ENCODE measurements around the gene PAX6. TPM values are rescaled to one million over a fixed set of nuclear protein-coding genes. Genes with fewer than 3 reads are reported as not detected.

The PAX6 gene
- total RNA-seq, 1 experiment from 2014 or later = 0.43 TPM

DNA sequence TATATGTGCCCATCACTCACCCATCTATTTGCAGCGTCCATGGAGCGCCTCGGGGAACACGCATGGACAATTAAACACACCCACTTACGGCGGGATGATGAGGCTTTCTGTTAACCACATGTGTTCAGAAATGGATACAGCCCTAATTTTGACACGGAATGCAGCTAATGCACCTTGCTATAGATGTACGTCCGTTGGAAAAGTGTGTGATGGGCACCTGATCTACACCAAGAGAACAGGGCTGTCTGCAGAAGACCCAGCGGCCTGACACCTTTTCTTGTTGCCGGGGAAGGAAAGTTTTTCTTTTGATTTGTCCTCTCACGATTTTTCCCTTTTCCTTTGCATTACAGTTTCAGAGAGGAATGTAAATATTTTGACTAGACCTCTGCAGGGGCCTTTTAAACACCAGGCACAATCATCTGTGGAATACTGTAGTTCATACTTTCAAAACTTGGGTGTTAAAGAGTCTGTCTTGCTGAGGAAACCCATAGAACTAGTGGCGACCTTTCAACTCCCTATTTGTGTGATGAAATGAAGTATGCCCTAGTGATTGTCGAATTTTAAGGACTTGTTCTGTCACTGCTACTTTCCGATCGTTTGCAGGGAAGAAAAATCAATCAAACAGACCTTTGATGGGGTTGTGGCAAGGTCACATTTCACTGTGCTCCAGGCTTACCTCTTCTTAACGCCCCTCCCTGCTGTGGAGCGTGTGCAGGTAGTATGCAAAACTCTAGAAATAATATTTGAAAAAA, 16.5 kb upstream of the PAX6 start:
- Mint-ChIP-seq H3K4me1 (ENCODE audit: low read depth, unreplicated experiment) (no peaks in the 10 kb centered on the region), H3K4me3 (ENCODE audit: unreplicated experiment) (no peak overlapping the region), H3K27ac (ENCODE audit: unreplicated experiment) (no peak overlapping the region), H3K27me3 (ENCODE audit: insufficient read depth, unreplicated experiment) (peaks cover 13% of the 10 kb centered on the region), H3K9me3 (ENCODE audit: unreplicated experiment) (no peaks in the 10 kb centered on the region), H3K36me3 (ENCODE audit: insufficient read depth, unreplicated experiment) (no peaks in the 10 kb centered on the region)
- H3K4me1 ChIP-seq = no peaks in the 10 kb centered on the region
- DNase-seq = no peak
- intact Hi-C loops (cut with micrococcal nuclease; ENCODE audit: unreplicated experiment) = no loop called here
- BruUV-seq (replicated peaks) = no TSS peak
- TF ChIP-seq, protein P1, sequence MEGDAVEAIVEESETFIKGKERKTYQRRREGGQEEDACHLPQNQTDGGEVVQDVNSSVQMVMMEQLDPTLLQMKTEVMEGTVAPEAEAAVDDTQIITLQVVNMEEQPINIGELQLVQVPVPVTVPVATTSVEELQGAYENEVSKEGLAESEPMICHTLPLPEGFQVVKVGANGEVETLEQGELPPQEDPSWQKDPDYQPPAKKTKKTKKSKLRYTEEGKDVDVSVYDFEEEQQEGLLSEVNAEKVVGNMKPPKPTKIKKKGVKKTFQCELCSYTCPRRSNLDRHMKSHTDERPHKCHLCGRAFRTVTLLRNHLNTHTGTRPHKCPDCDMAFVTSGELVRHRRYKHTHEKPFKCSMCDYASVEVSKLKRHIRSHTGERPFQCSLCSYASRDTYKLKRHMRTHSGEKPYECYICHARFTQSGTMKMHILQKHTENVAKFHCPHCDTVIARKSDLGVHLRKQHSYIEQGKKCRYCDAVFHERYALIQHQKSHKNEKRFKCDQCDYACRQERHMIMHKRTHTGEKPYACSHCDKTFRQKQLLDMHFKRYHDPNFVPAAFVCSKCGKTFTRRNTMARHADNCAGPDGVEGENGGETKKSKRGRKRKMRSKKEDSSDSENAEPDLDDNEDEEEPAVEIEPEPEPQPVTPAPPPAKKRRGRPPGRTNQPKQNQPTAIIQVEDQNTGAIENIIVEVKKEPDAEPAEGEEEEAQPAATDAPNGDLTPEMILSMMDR (IDR thresholded peaks at IDR 0.05; ENCODE audit: insufficient read depth in 1 of 2, low read depth in 1 of 2, low read length in 1 of 2, severe bottlenecking in 1 of 2, unreplicated experiment in 1 of 2) = no peak
- H3K36me3 ChIP-seq (ENCODE audit: control insufficient read depth, insufficient read depth, low read length) = no peaks in the 10 kb centered on the region
- H3K9me3 ChIP-seq = no peaks in the 10 kb centered on the region
- ChIA-PET CTCF (interaction anchor here (0.7 kb wide), 1 partner anchor 170 kb away, joined by 5 read pairs; no protein-coding TSS in a partner anchor), POLR2A (no interaction called here)
- H3K27me3 ChIP-seq (replicated peaks; ENCODE audit: control insufficient read depth, insufficient read depth, low read length) = no peaks in the 10 kb centered on the region; the same call in 1 of the 2 replicates
- H3K4me3 ChIP-seq (ENCODE audit: low read depth, low read length) = no peak overlapping the region

DNA sequence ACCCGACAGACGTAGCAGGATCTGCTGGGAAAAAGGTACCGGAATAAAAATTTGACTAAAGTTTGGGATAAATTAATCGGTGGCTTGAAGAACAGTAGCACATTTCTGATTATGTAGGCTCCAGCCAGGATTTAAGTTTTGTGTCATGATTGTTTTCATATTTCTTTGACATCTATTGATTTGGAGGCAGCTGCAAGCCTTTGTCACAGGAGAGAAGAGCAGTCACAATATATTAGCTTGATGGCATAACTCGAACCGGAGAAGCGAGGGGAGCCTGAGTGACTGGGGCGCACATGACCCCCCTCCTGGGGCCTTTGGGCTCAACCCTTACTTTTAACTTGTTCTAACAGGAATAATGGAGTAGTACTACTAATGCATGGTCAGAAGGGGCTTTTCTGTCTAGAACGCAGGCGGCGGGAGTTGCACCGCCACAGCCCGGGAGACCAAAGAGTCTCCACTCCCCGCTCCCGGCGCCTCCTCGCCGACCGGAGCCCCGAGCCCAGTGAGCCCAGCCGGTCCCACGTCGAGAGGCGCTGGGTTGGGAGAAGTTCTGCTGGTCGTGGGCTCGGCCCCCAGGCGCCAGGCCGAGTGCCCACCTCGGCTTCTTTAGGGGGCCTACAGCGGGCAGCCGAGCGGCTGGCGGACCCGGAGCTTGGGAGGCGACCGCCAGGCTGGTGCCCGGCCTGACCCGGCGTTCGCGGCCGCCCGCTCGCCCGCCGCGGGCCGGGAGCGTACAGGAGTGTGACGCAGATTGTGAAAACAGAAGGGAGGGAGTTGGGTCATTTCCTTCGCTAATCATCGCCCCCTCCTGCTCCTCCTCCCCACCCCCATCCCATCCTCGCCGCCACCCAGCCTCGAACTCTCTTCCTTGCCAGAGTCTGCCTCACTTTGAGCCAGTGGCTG, 15.7 kb upstream of the PAX6 start:
- peaks cover 18% of the 10 kb centered on the region for H3K27me3 Mint-ChIP-seq (ENCODE audit: insufficient read depth, unreplicated experiment)
- no peak for DNase-seq
- no peaks in the 10 kb centered on the region for H3K9me3 ChIP-seq
- H3K4me3 Mint-ChIP-seq (ENCODE audit: unreplicated experiment) = no peak overlapping the region
- no peak overlapping the region for H3K4me3 ChIP-seq (ENCODE audit: low read depth, low read length)
- POLR2A ChIA-PET = no interaction called here
- BruUV-seq (replicated peaks) = no TSS peak
- H3K27me3 ChIP-seq (replicated peaks; ENCODE audit: control insufficient read depth, insufficient read depth, low read length) = no peaks in the 10 kb centered on the region; the same call in 1 of the 2 replicates
- no peaks in the 10 kb centered on the region for H3K36me3 ChIP-seq (ENCODE audit: control insufficient read depth, insufficient read depth, low read length)
- no peaks in the 10 kb centered on the region for H3K4me1 ChIP-seq
- CTCF ChIA-PET = interaction anchor here (0.7 kb wide), 1 partner anchor 171 kb away, joined by 5 read pairs; no protein-coding TSS in a partner anchor
- intact Hi-C loops (cut with micrococcal nuclease; ENCODE audit: unreplicated experiment) = no loop called here
- H3K36me3 Mint-ChIP-seq (ENCODE audit: insufficient read depth, unreplicated experiment) = no peaks in the 10 kb centered on the region
- H3K9me3 Mint-ChIP-seq (ENCODE audit: unreplicated experiment) = no peaks in the 10 kb centered on the region
- TF ChIP-seq, protein P1 (IDR thresholded peaks at IDR 0.05; ENCODE audit: insufficient read depth in 1 of 2, low read depth in 1 of 2, low read length in 1 of 2, severe bottlenecking in 1 of 2, unreplicated experiment in 1 of 2) = no peak
- H3K4me1 Mint-ChIP-seq (ENCODE audit: low read depth, unreplicated experiment) = no peaks in the 10 kb centered on the region
- H3K27ac Mint-ChIP-seq (ENCODE audit: unreplicated experiment) = no peak overlapping the region

DNA sequence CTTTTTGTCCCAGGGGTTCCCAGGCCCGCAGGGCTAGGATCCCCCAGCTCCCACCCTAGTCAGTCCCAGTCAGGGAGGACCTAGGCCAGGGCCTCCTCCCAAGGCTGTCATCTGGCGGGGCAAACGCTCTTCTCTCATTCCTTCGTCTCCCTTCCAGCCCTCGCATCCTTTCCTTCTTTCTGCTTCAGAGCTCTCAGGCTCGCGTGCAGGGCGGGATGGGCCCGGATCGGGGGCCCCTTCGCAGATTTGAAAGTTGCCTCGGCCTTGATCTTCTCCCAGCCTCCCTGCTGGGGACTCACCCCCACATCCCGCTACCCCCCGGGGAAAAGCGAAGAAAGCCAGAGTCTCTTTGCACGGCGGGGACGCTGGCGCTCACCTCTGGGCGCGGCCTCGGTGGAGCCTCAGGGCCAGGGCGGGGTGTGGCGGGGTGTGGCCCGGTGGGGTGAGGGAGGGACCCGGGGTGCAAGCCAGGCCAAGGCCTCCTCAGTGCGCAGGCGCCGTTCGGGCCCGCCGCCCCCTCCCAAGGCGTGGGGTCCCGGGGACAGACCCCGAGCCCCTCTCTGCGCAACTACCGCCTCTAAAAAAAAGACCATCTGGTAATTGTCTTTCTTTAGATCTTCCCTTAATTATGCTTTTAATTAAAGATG, 14.8 kb upstream of the PAX6 start:
- Histone ChIP-seq H3K27me3 (replicated peaks; ENCODE audit: control insufficient read depth, insufficient read depth, low read length) (no peaks in the 10 kb centered on the region; the same call in 1 of the 2 replicates), H3K36me3 (ENCODE audit: control insufficient read depth, insufficient read depth, low read length) (no peaks in the 10 kb centered on the region), H3K9me3 (no peaks in the 10 kb centered on the region), H3K4me1 (no peaks in the 10 kb centered on the region), H3K4me3 (ENCODE audit: low read depth, low read length) (no peak overlapping the region)
- TF ChIP-seq, protein P1 (IDR thresholded peaks at IDR 0.05; ENCODE audit: insufficient read depth in 1 of 2, low read depth in 1 of 2, low read length in 1 of 2, severe bottlenecking in 1 of 2, unreplicated experiment in 1 of 2) = no peak
- Mint-ChIP-seq H3K9me3 (ENCODE audit: unreplicated experiment) (no peaks in the 10 kb centered on the region), H3K4me3 (ENCODE audit: unreplicated experiment) (no peak overlapping the region), H3K27me3 (ENCODE audit: insufficient read depth, unreplicated experiment) (peaks cover 25% of the 10 kb centered on the region), H3K27ac (ENCODE audit: unreplicated experiment) (no peak overlapping the region), H3K36me3 (ENCODE audit: insufficient read depth, unreplicated experiment) (no peaks in the 10 kb centered on the region), H3K4me1 (ENCODE audit: low read depth, unreplicated experiment) (no peaks in the 10 kb centered on the region)
- CTCF ChIA-PET = no interaction called here
- POLR2A ChIA-PET = no interaction called here
- DNase-seq = no peak
- BruUV-seq (replicated peaks) = no TSS peak
- intact Hi-C loops (cut with micrococcal nuclease; ENCODE audit: unreplicated experiment) = no loop called here
